ENCODE measurements around the gene WWOX. TPM values are rescaled to one million over a fixed set of nuclear protein-coding genes. Genes with fewer than 3 reads are reported as not detected.

WWOX gene
- total and polyA plus RNA-seq, 2 of the 13 experiments (the other 11 are each of a cell fraction or from before 2014, with no cell fraction given) = 9.1 to 37.4 TPM

- Histone ChIP-seq H3K36me3 (replicated peaks in 1 of 2; ENCODE audit: control insufficient read depth in 1 of 2, insufficient read depth in 2 of 2, low read length in 2 of 2) (no peaks in the 10 kb centered on the region), H3K4me2 (ENCODE audit: low read depth, low read length) (no peak overlapping the region), H3K79me2 (ENCODE audit: insufficient read depth, low read length) (no peaks in the 10 kb centered on the region), H3K4me3 (replicated peaks in 1 of 3; ENCODE audit: insufficient read depth in 1 of 3, low read depth in 2 of 3, low read length in 3 of 3) (no peak overlapping the region), H3K9me3 (ENCODE audit: low read length) (no peaks in the 10 kb centered on the region), H3K27me3 (ENCODE audit: control insufficient read depth in 1 of 2, insufficient read depth in 2 of 2, low read length in 2 of 2) (no peaks in the 10 kb centered on the region), H3K4me1 (ENCODE audit: insufficient read depth, low read length) (peaks cover 4% of the 10 kb centered on the region; the same call in 1 of the 2 replicates), H3K9ac (ENCODE audit: insufficient read depth, low read depth, low read length) (no peak overlapping the region), H4K20me1 (ENCODE audit: insufficient read depth, low read length) (no peaks in the 10 kb centered on the region), H3K27ac (ENCODE audit: extremely low read length, insufficient read depth, low read length) (no peak overlapping the region), H2AFZ (ENCODE audit: low read length) (no peak overlapping the region)
- no peak for DNase-seq (ENCODE audit: low spot score)
- no TSS peak for BruUV-seq (replicated peaks)
- in situ Hi-C loops (cut with HindIII; ENCODE audit: extremely low pct_ligation_motif_present, low pct_unique_long_range_greater_than_20kb) = no loop called here
- 88% methylated on average over 1 of the region's 1 CpG for WGBS (ENCODE audit: low lambda C conversion rate)
- ATAC-seq = no peak
- ChIA-PET POLR2A (no interaction called here), CTCF (ENCODE audit: low intra/inter-chr PET ratio, low total read pairs) (no interaction called here)
- FAIRE-seq = no peak
- intact Hi-C loops (cut with micrococcal nuclease; ENCODE audit: unreplicated experiment) = no loop called here
- TF ChIP-seq ZBTB40 (IDR thresholded peaks at IDR 0.05) (peak; percentile 31; the same call in 1 of the 2 replicates), ZBTB40 (CRISPR knock-in tag; IDR thresholded peaks at IDR 0.05) (peak; percentile 72; the same call in 1 of the 2 replicates), FOSL1 (CRISPR knock-in tag; IDR thresholded peaks at IDR 0.05; ENCODE audit: borderline replicate concordance) (no peak), SAFB2 (CRISPR knock-in tag; IDR thresholded peaks at IDR 0.05; ENCODE audit: borderline replicate concordance, low read depth) (no peak)
These were observed 1091.1 kb downstream of the WWOX start for GRCh38 chr16:79190542-79190941.
